Sciatic nerve (tissue), 2 donors: ENCODE data around the gene SYN1. TPM values are rescaled to one million over a fixed set of nuclear protein-coding genes. Genes with fewer than 3 reads are reported as not detected.
A peak's percentile ranks its signal among the peaks of the same experiment; 100 is the strongest.
"Not testable (repeated sequence)": the region's sequence is repeated elsewhere in the genome, so short reads cannot be mapped to it uniquely, and the experiment has no call there.

ENCODE experiments used
- ATAC-seq: fragments of 200-7000 bp; cut with Tn5 transposase; one replicate; pipeline ENCODE4 v1.9.1; 2020; ENCODE audit warnings: mild to moderate bottlenecking, moderate library complexity
- DNase-seq: peaks from one replicate; pipeline ENCODE4 v3.0.0-alpha.2; 2020; ENCODE audit warnings: low spot score
- intact Hi-C: fragments of 100-400 bp; cut with DNase I; formaldehyde crosslinking; loops from one replicate; pipeline ENCODE4 v1.14.2; 2022
- total RNA-seq: library from RNA; stranded (reverse); fragmentation: NEBNext Ultra II Directional; extraction: Animal tissue kit (Norgen Biotek cat#: 25700); gene quantifications from one replicate; pipeline ENCODE4 v1.2.1, GENCODE V29; 2021
- donor health status: DM: no; HTN: no; CAD: no.
- donor health status: DM: no; HTN: no; CAD: no.

The SYN1 gene
- total RNA-seq, 1 donor from 2014 or later: 2.9 TPM

- ATAC-seq: no peak
- DNase-seq: no peak
- intact Hi-C loops: no loop called here
These were observed 11.4 kb downstream of the SYN1 start for GRCh38 chrX:47608130-47608810.

- no peak for ATAC-seq
- intact Hi-C loops: no loop called here
- no peak for DNase-seq
These were observed 12.6 kb downstream of the SYN1 start for GRCh38 chrX:47607091-47607490.

- DNase-seq (no peak), ATAC-seq (no peak)
These were observed 14.6 kb downstream of the SYN1 start for GRCh38 chrX:47605024-47605423.

GRCh38 chrX:47603125-47603524 is 16.5 kb downstream of the SYN1 start:
- DNase-seq, ATAC-seq, intact Hi-C loops: not testable (repeated sequence)

More at GRCh38 chrX:47605024-47605423, 14.6 kb downstream of the SYN1 start:
- intact Hi-C loops: no loop called here

- DNase-seq (no peak), ATAC-seq (no peak)
- intact Hi-C loops: no loop called here
These were observed 22.4 kb downstream of the SYN1 start for GRCh38 chrX:47597222-47597621.

- ATAC-seq (no peak), DNase-seq (no peak)
- intact Hi-C loops: no loop called here
These were observed 23.4 kb downstream of the SYN1 start for GRCh38 chrX:47596256-47596655.

GRCh38 chrX:47595716-47596251 is 23.9 kb downstream of the SYN1 start:
- ATAC-seq (peak; percentile 84), DNase-seq (no peak)
- intact Hi-C loops: no loop called here

GRCh38 chrX:47593522-47593921 is 26.1 kb downstream of the SYN1 start:
- intact Hi-C loops: no loop called here
- DNase-seq (no peak), ATAC-seq (no peak)

GRCh38 chrX:47590984-47591383 is 28.7 kb downstream of the SYN1 start:
- DNase-seq: no peak
- intact Hi-C loops: no loop called here
- ATAC-seq: no peak

GRCh38 chrX:47587906-47588735 is 31.5 kb downstream of the SYN1 start:
- DNase-seq (no peak), ATAC-seq (no peak)
- intact Hi-C loops: no loop called here

GRCh38 chrX:47587091-47587891 is 32.4 kb downstream of the SYN1 start:
- intact Hi-C loops: no loop called here
- ATAC-seq (no peak), DNase-seq (no peak)

- DNase-seq (no peak), ATAC-seq (no peak)
- intact Hi-C loops: no loop called here
These were observed 33.4 kb downstream of the SYN1 start for GRCh38 chrX:47586043-47586787.

GRCh38 chrX:47585273-47585672 is 34.4 kb downstream of the SYN1 start:
- no peak for DNase-seq
- intact Hi-C loops: no loop called here
- no peak for ATAC-seq

GRCh38 chrX:47584714-47585113 is 34.9 kb downstream of the SYN1 start:
- ATAC-seq (no peak), DNase-seq (no peak)
- intact Hi-C loops: no loop called here

GRCh38 chrX:47583240-47583861 is 36.3 kb downstream of the SYN1 start:
- ATAC-seq (no peak), DNase-seq (no peak)
- intact Hi-C loops: no loop called here

- DNase-seq (peak; percentile 92), ATAC-seq (peak; percentile 97)
- intact Hi-C loops: no loop called here
These were observed 37.7 kb downstream of the SYN1 start, which contains the start of gene TIMP1 for GRCh38 chrX:47581731-47582647. TSS of gene TIMP1 (plus strand) at chrX:47582436. CDS start at chrX:47583416, 980 bp downstream.

- intact Hi-C loops: no loop called here
- DNase-seq: no peak
- no peak for ATAC-seq
These were observed 40.1 kb downstream of the SYN1 start for GRCh38 chrX:47579537-47579936.
